ENCODE measurements around the gene VEZF1.

- no peak for TF ChIP-seq EZH2phosphoT487 (IDR thresholded peaks at IDR 0.05; ENCODE audit: insufficient read depth, low read depth)
- TF ChIP-seq EZH2 (IDR thresholded peaks at IDR 0.05; ENCODE audit: insufficient read depth, poor library complexity, severe bottlenecking): no peak
Observed at GRCh38 chr17:57929386-57929785, 58.7 kb downstream of the VEZF1 start.

Data from GM23248 (cell line).